Tibial nerve (tissue), 4 donors: Measurements from ENCODE around the gene INTS1.

Experiments
- EP300 ChIP-seq, 2 donors: sonication (generic); formaldehyde crosslinking; IDR thresholded peaks; one replicate each; pipeline ENCODE4 v1.6.1; 2017; ENCODE audit warnings: antibody characterized with exemption in 2 of 2, mild to moderate bottlenecking in 1 of 2
- POLR2A ChIP-seq, 2 donors: fragments of 450-650 bp; IDR thresholded peaks; one replicate each; pipeline ENCODE4 v1.6.1; 2017; ENCODE audit warnings: antibody characterized with exemption in 2 of 2, mild to moderate bottlenecking in 2 of 2, moderate library complexity in 2 of 2
- TF ChIP-seq, protein P1 (sequence below), 5 experiments: fragments of 200-600 bp in 3 of 5; fragments of 450-650 bp in 2 of 5; sonication (generic) in 3 of 5; IDR thresholded peaks; one replicate each; pipeline ENCODE4 v1.5.1; 2016 to 2019; ENCODE audit warnings: antibody characterized with exemption in 5 of 5, mild to moderate bottlenecking in 3 of 5, moderate library complexity in 2 of 5

DNA sequence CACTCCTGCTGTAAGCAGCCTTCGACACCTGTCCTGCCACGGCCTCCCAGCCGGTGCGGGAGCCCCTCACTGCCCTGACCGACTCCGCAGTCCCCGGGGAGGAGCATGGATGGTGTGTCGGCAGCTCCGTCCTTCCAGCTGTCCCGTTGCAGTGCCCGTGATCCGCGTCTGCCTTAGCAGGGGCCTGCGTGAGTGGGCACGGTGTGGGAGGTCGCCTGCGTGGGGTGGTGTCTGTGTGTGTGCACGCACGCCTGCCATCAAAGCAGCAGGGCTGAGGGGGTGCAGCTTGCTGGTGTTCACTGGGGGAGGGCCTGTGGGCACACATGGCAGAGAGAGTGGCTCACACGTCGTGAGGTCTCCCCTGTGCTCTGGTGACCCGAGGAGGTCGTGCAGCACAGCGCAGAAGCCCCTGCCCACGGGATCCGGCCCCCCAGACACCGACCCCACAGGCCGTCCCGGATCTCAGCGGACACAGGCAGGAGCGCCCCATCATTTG is 36.6 kb upstream of the INTS1 start:
- TF ChIP-seq, protein P1, sequence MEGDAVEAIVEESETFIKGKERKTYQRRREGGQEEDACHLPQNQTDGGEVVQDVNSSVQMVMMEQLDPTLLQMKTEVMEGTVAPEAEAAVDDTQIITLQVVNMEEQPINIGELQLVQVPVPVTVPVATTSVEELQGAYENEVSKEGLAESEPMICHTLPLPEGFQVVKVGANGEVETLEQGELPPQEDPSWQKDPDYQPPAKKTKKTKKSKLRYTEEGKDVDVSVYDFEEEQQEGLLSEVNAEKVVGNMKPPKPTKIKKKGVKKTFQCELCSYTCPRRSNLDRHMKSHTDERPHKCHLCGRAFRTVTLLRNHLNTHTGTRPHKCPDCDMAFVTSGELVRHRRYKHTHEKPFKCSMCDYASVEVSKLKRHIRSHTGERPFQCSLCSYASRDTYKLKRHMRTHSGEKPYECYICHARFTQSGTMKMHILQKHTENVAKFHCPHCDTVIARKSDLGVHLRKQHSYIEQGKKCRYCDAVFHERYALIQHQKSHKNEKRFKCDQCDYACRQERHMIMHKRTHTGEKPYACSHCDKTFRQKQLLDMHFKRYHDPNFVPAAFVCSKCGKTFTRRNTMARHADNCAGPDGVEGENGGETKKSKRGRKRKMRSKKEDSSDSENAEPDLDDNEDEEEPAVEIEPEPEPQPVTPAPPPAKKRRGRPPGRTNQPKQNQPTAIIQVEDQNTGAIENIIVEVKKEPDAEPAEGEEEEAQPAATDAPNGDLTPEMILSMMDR (IDR thresholded peaks at IDR 0.05) = no peak
- no peak for TF ChIP-seq POLR2A (IDR thresholded peaks at IDR 0.05)
- peak in 1 of 2 donors; percentile 10 for TF ChIP-seq EP300 (IDR thresholded peaks at IDR 0.05)
